ENCODE results near the gene SIGLEC1. TPM values are rescaled to one million over a fixed set of nuclear protein-coding genes. Genes with fewer than 3 reads are reported as not detected.

The SIGLEC1 gene
- total RNA-seq, 1 donor, result under 0.01 TPM

GRCh38 chr20:3720626-3721025, 8.2 kb upstream of the SIGLEC1 start:
- no peak overlapping the region for H3K27ac ChIP-seq (ENCODE audit: low read depth, low read length)

GRCh38 chr20:3720068-3720467, 7.7 kb upstream of the SIGLEC1 start:
- no peaks in the 10 kb centered on the region for H3K79me2 ChIP-seq (ENCODE audit: insufficient read depth, low read length)
- TF ChIP-seq, protein P1, sequence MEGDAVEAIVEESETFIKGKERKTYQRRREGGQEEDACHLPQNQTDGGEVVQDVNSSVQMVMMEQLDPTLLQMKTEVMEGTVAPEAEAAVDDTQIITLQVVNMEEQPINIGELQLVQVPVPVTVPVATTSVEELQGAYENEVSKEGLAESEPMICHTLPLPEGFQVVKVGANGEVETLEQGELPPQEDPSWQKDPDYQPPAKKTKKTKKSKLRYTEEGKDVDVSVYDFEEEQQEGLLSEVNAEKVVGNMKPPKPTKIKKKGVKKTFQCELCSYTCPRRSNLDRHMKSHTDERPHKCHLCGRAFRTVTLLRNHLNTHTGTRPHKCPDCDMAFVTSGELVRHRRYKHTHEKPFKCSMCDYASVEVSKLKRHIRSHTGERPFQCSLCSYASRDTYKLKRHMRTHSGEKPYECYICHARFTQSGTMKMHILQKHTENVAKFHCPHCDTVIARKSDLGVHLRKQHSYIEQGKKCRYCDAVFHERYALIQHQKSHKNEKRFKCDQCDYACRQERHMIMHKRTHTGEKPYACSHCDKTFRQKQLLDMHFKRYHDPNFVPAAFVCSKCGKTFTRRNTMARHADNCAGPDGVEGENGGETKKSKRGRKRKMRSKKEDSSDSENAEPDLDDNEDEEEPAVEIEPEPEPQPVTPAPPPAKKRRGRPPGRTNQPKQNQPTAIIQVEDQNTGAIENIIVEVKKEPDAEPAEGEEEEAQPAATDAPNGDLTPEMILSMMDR (IDR thresholded peaks at IDR 0.05; ENCODE audit: extremely low read depth, low read depth, low read length), result no peak
- no peak overlapping the region for H3K27ac ChIP-seq (ENCODE audit: low read depth, low read length)
- no peak overlapping the region for H3K4me2 ChIP-seq (ENCODE audit: insufficient read depth, low read length)
- H4K20me1 ChIP-seq (ENCODE audit: insufficient read depth, low read length), result no peaks in the 10 kb centered on the region
- no peaks in the 10 kb centered on the region for H3K9me3 ChIP-seq (ENCODE audit: low read depth, low read length)
- DNase-seq (ENCODE audit: insufficient read length, low spot score, missing footprints), result no peak
- no peaks in the 10 kb centered on the region for H3K36me3 ChIP-seq (ENCODE audit: insufficient read depth, low read length)
- no peaks in the 10 kb centered on the region for H3K4me1 ChIP-seq (ENCODE audit: insufficient read depth, low read length)
- peaks cover 17% of the 10 kb centered on the region for H3K27me3 ChIP-seq (ENCODE audit: insufficient read depth, low read length)
- H3K4me3 ChIP-seq (ENCODE audit: insufficient read depth, low read length), result no peak overlapping the region
- H2AFZ ChIP-seq (ENCODE audit: low read length), result no peak overlapping the region

More at GRCh38 chr20:3720626-3721025, 8.2 kb upstream of the SIGLEC1 start:
- no peaks in the 10 kb centered on the region for H3K4me1 ChIP-seq (ENCODE audit: insufficient read depth, low read length)
- H3K9me3 ChIP-seq (ENCODE audit: low read depth, low read length), result no peaks in the 10 kb centered on the region
- no peak overlapping the region for H2AFZ ChIP-seq (ENCODE audit: low read length)
- TF ChIP-seq, protein P1 (IDR thresholded peaks at IDR 0.05; ENCODE audit: extremely low read depth, low read depth, low read length), result no peak
- H3K4me3 ChIP-seq (ENCODE audit: insufficient read depth, low read length), result no peak overlapping the region
- no peak overlapping the region for H3K4me2 ChIP-seq (ENCODE audit: insufficient read depth, low read length)
- no peaks in the 10 kb centered on the region for H3K36me3 ChIP-seq (ENCODE audit: insufficient read depth, low read length)
- H3K27me3 ChIP-seq (ENCODE audit: insufficient read depth, low read length), result peaks cover 17% of the 10 kb centered on the region
- no peaks in the 10 kb centered on the region for H3K79me2 ChIP-seq (ENCODE audit: insufficient read depth, low read length)
- no peak for DNase-seq (ENCODE audit: insufficient read length, low spot score, missing footprints)
- no peaks in the 10 kb centered on the region for H4K20me1 ChIP-seq (ENCODE audit: insufficient read depth, low read length)

GRCh38 chr20:3719046-3719445, 6.6 kb upstream of the SIGLEC1 start:
- no peak for DNase-seq (ENCODE audit: insufficient read length, low spot score, missing footprints)
- TF ChIP-seq, protein P1 (IDR thresholded peaks at IDR 0.05; ENCODE audit: extremely low read depth, low read depth, low read length), result no peak
- no peaks in the 10 kb centered on the region for H3K79me2 ChIP-seq (ENCODE audit: insufficient read depth, low read length)
- no peak overlapping the region for H2AFZ ChIP-seq (ENCODE audit: low read length)
- no peaks in the 10 kb centered on the region for H3K9me3 ChIP-seq (ENCODE audit: low read depth, low read length)
- no peak overlapping the region for H3K4me3 ChIP-seq (ENCODE audit: insufficient read depth, low read length)
- H3K4me2 ChIP-seq (ENCODE audit: insufficient read depth, low read length), result no peak overlapping the region
- no peaks in the 10 kb centered on the region for H3K4me1 ChIP-seq (ENCODE audit: insufficient read depth, low read length)
- peaks cover 15% of the 10 kb centered on the region for H3K27me3 ChIP-seq (ENCODE audit: insufficient read depth, low read length)
- no peaks in the 10 kb centered on the region for H4K20me1 ChIP-seq (ENCODE audit: insufficient read depth, low read length)
- no peaks in the 10 kb centered on the region for H3K36me3 ChIP-seq (ENCODE audit: insufficient read depth, low read length)
- no peak overlapping the region for H3K27ac ChIP-seq (ENCODE audit: low read depth, low read length)

DNA sequence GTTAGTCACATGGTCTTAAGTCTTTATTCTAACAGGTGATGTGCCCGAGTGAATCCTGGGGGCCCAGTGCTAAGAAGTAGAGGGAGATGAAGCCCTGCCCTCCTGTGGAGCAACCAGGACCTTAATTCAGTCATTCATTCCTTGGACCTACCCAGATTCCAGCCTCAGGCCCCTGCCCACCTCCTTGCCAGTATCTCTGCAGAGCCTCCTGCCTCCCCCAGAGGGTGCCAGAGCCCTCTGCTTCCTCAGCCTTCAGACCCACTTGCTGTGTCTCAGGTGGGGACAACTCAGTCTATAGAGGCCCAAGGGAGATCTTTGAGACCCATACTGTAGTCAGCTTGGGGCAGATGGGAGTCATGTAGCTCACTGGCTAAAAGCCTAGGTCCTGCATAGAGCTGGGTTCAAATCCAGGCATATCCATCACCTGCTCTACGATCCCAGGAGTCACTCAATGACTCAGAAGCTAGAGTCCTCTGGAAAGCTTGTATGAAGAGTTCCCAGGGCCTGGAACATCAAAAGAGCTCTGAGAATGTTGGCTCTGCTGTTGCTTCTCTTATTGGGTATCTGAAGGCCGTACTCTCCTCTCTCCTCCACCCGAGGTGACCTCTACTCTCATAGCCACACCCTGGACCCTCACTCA, 3.9 kb upstream of the SIGLEC1 start:
- no peak overlapping the region for H2AFZ ChIP-seq (ENCODE audit: low read length)
- H3K9me3 ChIP-seq (ENCODE audit: low read depth, low read length), result no peaks in the 10 kb centered on the region
- H3K36me3 ChIP-seq (ENCODE audit: insufficient read depth, low read length), result no peaks in the 10 kb centered on the region
- H3K4me3 ChIP-seq (ENCODE audit: insufficient read depth, low read length), result no peak overlapping the region
- no peak overlapping the region for H3K4me2 ChIP-seq (ENCODE audit: insufficient read depth, low read length)
- H4K20me1 ChIP-seq (ENCODE audit: insufficient read depth, low read length), result no peaks in the 10 kb centered on the region
- H3K79me2 ChIP-seq (ENCODE audit: insufficient read depth, low read length), result no peaks in the 10 kb centered on the region
- TF ChIP-seq, protein P1 (IDR thresholded peaks at IDR 0.05; ENCODE audit: extremely low read depth, low read depth, low read length), result peak; percentile 74
- H3K27ac ChIP-seq (ENCODE audit: low read depth, low read length), result no peak overlapping the region
- H3K27me3 ChIP-seq (ENCODE audit: insufficient read depth, low read length), result peaks cover 13% of the 10 kb centered on the region
- H3K4me1 ChIP-seq (ENCODE audit: insufficient read depth, low read length), result no peaks in the 10 kb centered on the region
- DNase-seq (ENCODE audit: insufficient read length, low spot score, missing footprints), result peak; percentile 80

Measured in osteoblast (primary cell).